Caco-2 (cell line): Measurements from ENCODE around the gene RAB1B. TPM values are rescaled to one million over a fixed set of nuclear protein-coding genes. Genes with fewer than 3 reads are reported as not detected.

Experiments
- BruUV-seq: library from RNA; stranded (reverse); fragments of 400-500 nt; replicated peaks from 2 replicates; lab custom pipeline; 2021; lab: Mats Ljungman, UMichigan
- CTCF ChIA-PET: fragments of 300-600 bp; sonication (Branson Sonifier 250); formaldehyde crosslinking; loops from one replicate; lab custom pipeline; 2022; ENCODE audit warnings: antibody characterized with exemption; lab: Charles Lee
- POLR2A ChIA-PET: fragments of 300-600 bp; sonication (Branson Sonifier 250); formaldehyde crosslinking; loops from one replicate; lab custom pipeline; 2022; ENCODE audit warnings: antibody characterized with exemption; lab: Charles Lee
- DNase-seq, 2 experiments: peaks; one replicate each; pipeline versions ENCODE4 v3.0.0 to v3.0.0-alpha.2; 2020 to 2022
- H3K27me3 ChIP-seq: replicated peaks from 2 replicates; pipeline ENCODE4 v1.6.0; 2011; ENCODE audit warnings: low read length; ENCODE audit not compliant: control insufficient read depth, insufficient read depth
- H3K36me3 ChIP-seq: 2 replicates; pipeline ENCODE4 v1.5.1; 2011; ENCODE audit warnings: low read length; ENCODE audit not compliant: control insufficient read depth, insufficient read depth
- H3K4me1 ChIP-seq: fragments of 250-450 bp; sonication (Bioruptor Pico); 2 replicates; pipeline ENCODE4 v1.5.1; 2020; ENCODE audit warnings: mild to moderate bottlenecking
- H3K4me3 ChIP-seq: 2 replicates; pipeline ENCODE4 v1.5.1; 2011; ENCODE audit warnings: low read depth, mild to moderate bottlenecking, control low read depth, low read length
- H3K9me3 ChIP-seq: fragments of 250-450 bp; sonication (Bioruptor Pico); 2 replicates; pipeline ENCODE4 v1.5.1; 2020; ENCODE audit warnings: mild to moderate bottlenecking, moderate library complexity
- H3K27ac Mint-ChIP-seq: one replicate; pipeline ENCODE4 v1.8.0; 2022; ENCODE audit warnings: mixed read lengths; ENCODE audit not compliant: unreplicated experiment
- H3K27me3 Mint-ChIP-seq: one replicate; pipeline ENCODE4 v1.8.0; 2022; ENCODE audit warnings: mixed read lengths; ENCODE audit not compliant: insufficient read depth, unreplicated experiment
- H3K36me3 Mint-ChIP-seq: one replicate; pipeline ENCODE4 v1.8.0; 2022; ENCODE audit warnings: mild to moderate bottlenecking, mixed read lengths; ENCODE audit not compliant: insufficient read depth, unreplicated experiment
- H3K4me1 Mint-ChIP-seq: one replicate; pipeline ENCODE4 v1.8.0; 2022; ENCODE audit warnings: low read depth, mixed read lengths; ENCODE audit not compliant: unreplicated experiment
- H3K4me3 Mint-ChIP-seq: one replicate; pipeline ENCODE4 v1.8.0; 2022; ENCODE audit warnings: mild to moderate bottlenecking, moderate library complexity, mixed read lengths; ENCODE audit not compliant: unreplicated experiment
- H3K9me3 Mint-ChIP-seq: one replicate; pipeline ENCODE4 v1.8.0; 2022; ENCODE audit warnings: mixed read lengths; ENCODE audit not compliant: unreplicated experiment
- intact Hi-C: fragments of 100-400 bp; cut with micrococcal nuclease; formaldehyde crosslinking; loops from one replicate; pipeline ENCODE4 v1.10.0; 2022; ENCODE audit not compliant: unreplicated experiment
- total RNA-seq: library from RNA; stranded (reverse); gene quantifications from 2 replicates; pipeline ENCODE4 v1.2.3, GENCODE V29; 2022
- TF ChIP-seq, protein P1 (sequence below), 2 experiments: fragments of 200-600 bp in 1 of 2; IDR thresholded peaks; 1 replicate in 1 of 2; 2 replicates in 1 of 2; pipeline versions ENCODE4 v1.5.1 to v1.8.0; 2011 to 2022; ENCODE audit warnings: antibody characterized with exemption in 1 of 2, control low read depth in 1 of 2, inconsistent platforms in 1 of 2, low read depth in 1 of 2, low read length in 1 of 2, mild to moderate bottlenecking in 1 of 2, moderate library complexity in 1 of 2; ENCODE audit not compliant: insufficient read depth in 1 of 2, severe bottlenecking in 1 of 2, unreplicated experiment in 1 of 2

The RAB1B gene
- total RNA-seq, 1 experiment from 2014 or later, result 132 TPM

DNA sequence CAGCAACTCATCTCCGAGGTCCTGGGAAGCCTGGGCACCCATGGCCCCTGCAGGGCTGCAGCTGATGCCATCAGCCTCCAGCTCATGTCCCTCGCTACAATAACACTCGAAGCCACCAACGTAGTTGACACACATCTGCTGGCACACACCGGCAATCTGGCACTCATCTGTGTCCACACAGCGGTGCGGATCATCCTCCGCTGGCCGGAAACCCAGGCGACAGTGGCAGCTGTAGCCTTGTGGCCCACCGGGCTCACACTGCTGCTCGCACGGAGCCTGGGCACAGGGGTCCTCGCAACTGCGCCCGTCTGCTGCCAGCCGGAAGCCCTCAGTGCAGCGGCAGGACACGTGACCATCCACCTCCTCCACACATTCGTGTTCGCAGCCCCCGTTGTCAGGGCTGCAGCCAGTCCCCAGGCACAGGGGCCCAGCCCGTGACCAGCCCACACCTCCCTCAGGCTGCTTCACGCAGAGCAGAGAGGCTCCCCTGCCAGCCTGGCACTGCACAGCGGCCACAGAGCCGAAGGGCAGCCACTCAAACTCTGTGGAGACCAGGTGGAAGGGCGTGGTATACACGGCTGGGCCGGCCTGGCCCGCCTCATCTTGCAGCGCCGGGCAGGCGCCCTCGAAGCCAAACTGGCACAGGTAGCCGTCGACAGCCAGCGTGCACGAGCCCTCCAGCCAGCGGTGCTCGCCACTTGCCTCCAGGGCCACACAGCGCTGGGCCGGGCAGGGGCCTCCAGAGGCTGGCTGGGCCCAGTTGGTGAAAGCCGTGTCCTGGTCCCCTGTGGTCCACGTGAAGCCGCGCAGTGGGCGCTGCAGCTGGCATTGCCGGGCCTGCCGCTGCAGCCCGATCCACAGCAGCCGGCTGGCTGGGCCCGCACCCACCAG lies 47.7 kb downstream of the RAB1B start:
- TF ChIP-seq, protein P1, sequence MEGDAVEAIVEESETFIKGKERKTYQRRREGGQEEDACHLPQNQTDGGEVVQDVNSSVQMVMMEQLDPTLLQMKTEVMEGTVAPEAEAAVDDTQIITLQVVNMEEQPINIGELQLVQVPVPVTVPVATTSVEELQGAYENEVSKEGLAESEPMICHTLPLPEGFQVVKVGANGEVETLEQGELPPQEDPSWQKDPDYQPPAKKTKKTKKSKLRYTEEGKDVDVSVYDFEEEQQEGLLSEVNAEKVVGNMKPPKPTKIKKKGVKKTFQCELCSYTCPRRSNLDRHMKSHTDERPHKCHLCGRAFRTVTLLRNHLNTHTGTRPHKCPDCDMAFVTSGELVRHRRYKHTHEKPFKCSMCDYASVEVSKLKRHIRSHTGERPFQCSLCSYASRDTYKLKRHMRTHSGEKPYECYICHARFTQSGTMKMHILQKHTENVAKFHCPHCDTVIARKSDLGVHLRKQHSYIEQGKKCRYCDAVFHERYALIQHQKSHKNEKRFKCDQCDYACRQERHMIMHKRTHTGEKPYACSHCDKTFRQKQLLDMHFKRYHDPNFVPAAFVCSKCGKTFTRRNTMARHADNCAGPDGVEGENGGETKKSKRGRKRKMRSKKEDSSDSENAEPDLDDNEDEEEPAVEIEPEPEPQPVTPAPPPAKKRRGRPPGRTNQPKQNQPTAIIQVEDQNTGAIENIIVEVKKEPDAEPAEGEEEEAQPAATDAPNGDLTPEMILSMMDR (IDR thresholded peaks at IDR 0.05; ENCODE audit: insufficient read depth in 1 of 2, low read depth in 1 of 2, low read length in 1 of 2, severe bottlenecking in 1 of 2, unreplicated experiment in 1 of 2), result no peak
- Histone ChIP-seq H3K4me1 (peaks cover 31% of the 10 kb centered on the region), H3K36me3 (no peaks in the 10 kb centered on the region), H3K27me3 (no peaks in the 10 kb centered on the region), H3K4me3 (no peak overlapping the region), H3K9me3 (peaks cover 7% of the 10 kb centered on the region; the same call in 1 of the 2 replicates)
- Mint-ChIP-seq H3K4me1 (peaks cover 13% of the 10 kb centered on the region), H3K27me3 (no peaks in the 10 kb centered on the region), H3K27ac (no peak overlapping the region), H3K4me3 (no peak overlapping the region), H3K36me3 (peaks cover 17% of the 10 kb centered on the region), H3K9me3 (peaks cover 15% of the 10 kb centered on the region)
- intact Hi-C loops, result no loop called here
- DNase-seq, result no peak
- BruUV-seq, result no TSS peak
- POLR2A ChIA-PET, result interaction anchor here (0.6 kb wide), 1 partner anchor 26 kb away, joined by 3 read pairs; no protein-coding TSS in a partner anchor
- CTCF ChIA-PET, result interaction anchor here (0.6 kb wide), 2 partner anchors 14 to 48 kb away, joined by 3 to 4 read pairs; no protein-coding TSS in a partner anchor

DNA sequence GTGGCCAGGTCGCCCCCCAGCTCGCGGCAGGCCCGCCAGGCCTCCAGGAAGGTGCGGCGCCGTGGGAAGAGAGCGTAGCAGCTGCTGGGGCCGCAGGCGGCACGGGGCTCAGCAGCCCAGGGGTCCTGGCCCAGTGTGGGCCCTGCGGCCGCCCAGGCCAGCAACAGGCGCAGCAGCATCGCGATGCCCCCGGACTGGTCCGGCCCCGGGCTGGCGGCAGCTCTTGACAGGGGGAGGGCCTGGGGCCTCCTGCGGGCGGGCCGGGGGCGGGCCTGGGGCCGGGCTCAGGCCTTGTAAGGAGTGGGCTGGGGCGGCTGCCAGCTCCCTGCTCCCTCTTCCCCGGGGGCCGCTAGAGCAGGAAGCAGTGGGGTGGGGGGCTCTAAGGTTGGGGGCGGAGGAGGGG lies 48.4 kb downstream of the RAB1B start, which contains the start of gene CD248:
CD248 (minus strand) TSS at position 196 of the 403 bp plus-strand sequence; CDS start at position 179, 17 bp downstream.
- no TSS peak for BruUV-seq
- DNase-seq, result no peak
- H3K36me3 Mint-ChIP-seq, result peaks cover 14% of the 10 kb centered on the region
- intact Hi-C loops, result no loop called here
- peaks cover 31% of the 10 kb centered on the region for H3K4me1 ChIP-seq
- no peaks in the 10 kb centered on the region for H3K27me3 ChIP-seq
- peaks cover 13% of the 10 kb centered on the region for H3K4me1 Mint-ChIP-seq
- no peak within 1 kb of the TSS for H3K4me3 ChIP-seq
- POLR2A ChIA-PET, result interaction anchor here (0.6 kb wide), 1 partner anchor 25 kb away, joined by 3 read pairs; no protein-coding TSS in a partner anchor
- H3K36me3 ChIP-seq, result no peaks in the 10 kb centered on the region
- TF ChIP-seq, protein P1 (IDR thresholded peaks at IDR 0.05; ENCODE audit: insufficient read depth in 1 of 2, low read depth in 1 of 2, low read length in 1 of 2, severe bottlenecking in 1 of 2, unreplicated experiment in 1 of 2), result no peak
- CTCF ChIA-PET, result interaction anchor here (0.6 kb wide), 1 partner anchor 14 kb away, joined by 3 read pairs; no protein-coding TSS in a partner anchor
- no peak within 1 kb of the TSS for H3K4me3 Mint-ChIP-seq
- no peak within 1 kb of the TSS for H3K27ac Mint-ChIP-seq
- peaks cover 11% of the 10 kb centered on the region; the same call in 1 of the 2 replicates for H3K9me3 ChIP-seq
- no peaks in the 10 kb centered on the region for H3K27me3 Mint-ChIP-seq
- peaks cover 15% of the 10 kb centered on the region for H3K9me3 Mint-ChIP-seq

DNA sequence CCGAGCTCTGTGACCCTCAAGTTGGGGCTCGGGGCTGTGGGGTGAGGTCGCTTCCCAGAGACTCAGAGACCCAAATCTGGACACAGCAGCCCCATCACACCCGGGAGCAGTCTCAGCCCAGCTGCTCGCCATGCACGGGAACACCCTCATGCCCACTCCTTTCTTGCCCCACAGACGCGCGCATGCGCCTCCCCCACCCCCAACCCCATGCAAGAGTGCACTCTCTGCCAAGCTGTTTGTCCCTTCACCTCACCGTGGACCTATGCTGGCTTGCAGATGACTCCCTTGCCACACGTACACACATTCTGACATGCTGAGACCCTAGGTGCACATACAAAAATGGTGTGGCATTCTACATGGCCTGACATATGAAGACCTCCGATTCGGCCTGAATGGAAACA lies 48.9 kb downstream of the RAB1B start:
- intact Hi-C loops, result no loop called here

More for the DNA sequence above, 48.9 kb downstream of the RAB1B start:
- H3K9me3 Mint-ChIP-seq, result peaks cover 15% of the 10 kb centered on the region
- no peak overlapping the region for H3K4me3 Mint-ChIP-seq
- H3K4me1 Mint-ChIP-seq, result peaks cover 16% of the 10 kb centered on the region
- Histone ChIP-seq H3K27me3 (no peaks in the 10 kb centered on the region), H3K4me3 (no peak overlapping the region), H3K9me3 (peaks cover 12% of the 10 kb centered on the region; the same call in 1 of the 2 replicates), H3K4me1 (peaks cover 31% of the 10 kb centered on the region), H3K36me3 (no peaks in the 10 kb centered on the region)
- no TSS peak for BruUV-seq
- DNase-seq, result no peak
- no peaks in the 10 kb centered on the region for H3K27me3 Mint-ChIP-seq
- TF ChIP-seq, protein P1 (IDR thresholded peaks at IDR 0.05; ENCODE audit: insufficient read depth in 1 of 2, low read depth in 1 of 2, low read length in 1 of 2, severe bottlenecking in 1 of 2, unreplicated experiment in 1 of 2), result no peak
- POLR2A ChIA-PET, result no interaction called here
- H3K36me3 Mint-ChIP-seq, result peaks cover 10% of the 10 kb centered on the region
- CTCF ChIA-PET, result interaction anchor here (0.6 to 1.8 kb wide), 3 partner anchors 19 to 429 kb away, joined by 4 to 7 read pairs (median 5); partner anchors contain the start of genes FIBP and RIN1
- no peak overlapping the region for H3K27ac Mint-ChIP-seq
